CD14-positive monocyte (primary cell): Measurements from ENCODE around the gene HSF2BP. TPM values are rescaled to one million over a fixed set of nuclear protein-coding genes. Genes with fewer than 3 reads are reported as not detected.

Experiments
- DNase-seq, 3 donors: peaks; one replicate each; pipeline ENCODE4 v3.0.0-alpha.2; 2011 to 2022
- H2AFZ ChIP-seq: 2 replicates; pipeline ENCODE4 v1.6.0; 2012; ENCODE audit warnings: mild to moderate bottlenecking, low read depth, low read length, inconsistent platforms; ENCODE audit not compliant: insufficient read depth, poor library complexity, severe bottlenecking
- H3K27ac ChIP-seq, 2 donors: 1 replicate in 1 of 2; 2 replicates in 1 of 2; pipeline ENCODE4 v1.5.1; 2012 to 2013; ENCODE audit warnings: low read length in 2 of 2, control low read depth in 1 of 2, inconsistent platforms in 1 of 2, low read depth in 1 of 2, mild to moderate bottlenecking in 1 of 2
- H3K27me3 ChIP-seq, 2 donors: one replicate each; pipeline versions ENCODE4 v1.6.0 to v1.6.1; 2011 to 2013; ENCODE audit warnings: low read length in 2 of 2; ENCODE audit not compliant: control insufficient read depth in 2 of 2, insufficient read depth in 2 of 2
- H3K36me3 ChIP-seq, 2 donors: replicated peaks in 1 of 2; 1 replicate in 1 of 2; 2 replicates in 1 of 2; pipeline versions ENCODE4 v1.5.1 to v1.6.1; 2012 to 2013; ENCODE audit warnings: low read length in 2 of 2, control low read depth in 1 of 2, inconsistent platforms in 1 of 2, mild to moderate bottlenecking in 1 of 2; ENCODE audit not compliant: insufficient read depth in 2 of 2, control insufficient read depth in 1 of 2
- H3K4me1 ChIP-seq, 2 donors: 1 replicate in 1 of 2; 2 replicates in 1 of 2; pipeline versions ENCODE4 v1.5.1 to v1.6.1; 2012 to 2013; ENCODE audit warnings: low read length in 2 of 2, control low read depth in 1 of 2, inconsistent platforms in 1 of 2, mild to moderate bottlenecking in 1 of 2, moderate library complexity in 1 of 2; ENCODE audit not compliant: insufficient read depth in 2 of 2, control insufficient read depth in 1 of 2
- H3K4me2 ChIP-seq: replicated peaks from 2 replicates; pipeline ENCODE3; 2012; ENCODE audit warnings: low read length, moderate library complexity, mild to moderate bottlenecking; ENCODE audit not compliant: poor library complexity, severe bottlenecking; ENCODE audit errors: extremely low read depth
- H3K4me3 ChIP-seq, 3 experiments: fragments of 200-600 bp in 1 of 3; sonication (generic) in 1 of 3; replicated peaks in 1 of 3; 1 replicate in 2 of 3; 2 replicates in 1 of 3; pipeline ENCODE4 v1.5.1; 2011 to 2013; ENCODE audit warnings: low read length in 3 of 3, mild to moderate bottlenecking in 3 of 3, control low read depth in 2 of 3, low read depth in 2 of 3, inconsistent platforms in 1 of 3, moderate library complexity in 1 of 3
- H3K79me2 ChIP-seq: 2 replicates; pipeline ENCODE4 v1.6.0; 2012; ENCODE audit warnings: mild to moderate bottlenecking, control low read depth, inconsistent platforms, low read length, moderate library complexity; ENCODE audit not compliant: insufficient read depth
- H3K9ac ChIP-seq: 2 replicates; pipeline ENCODE4 v1.6.0; 2017; ENCODE audit warnings: low read length, mild to moderate bottlenecking; ENCODE audit not compliant: insufficient read depth, poor library complexity, severe bottlenecking
- H3K9me3 ChIP-seq, 2 donors: replicated peaks in 1 of 2; 1 replicate in 1 of 2; 2 replicates in 1 of 2; pipeline versions ENCODE4 v1.5.1 to v1.6.1; 2012 to 2013; ENCODE audit warnings: low read length in 2 of 2, control low read depth in 1 of 2; ENCODE audit not compliant: control insufficient read depth in 1 of 2, insufficient read depth in 1 of 2
- H4K20me1 ChIP-seq: 2 replicates; pipeline ENCODE4 v1.6.0; 2012; ENCODE audit warnings: mild to moderate bottlenecking, low read length, control low read depth, moderate library complexity; ENCODE audit not compliant: insufficient read depth
- H3K27ac Mint-ChIP-seq, 7 donors: one replicate each; pipeline ENCODE4 v1.8.0; 2020; ENCODE audit warnings: mild to moderate bottlenecking in 7 of 7, mixed read lengths in 7 of 7, moderate library complexity in 6 of 7, inconsistent platforms in 2 of 7
- H3K27me3 Mint-ChIP-seq, 3 donors: one replicate each; pipeline ENCODE4 v1.8.0; 2021 to 2022; ENCODE audit warnings: low read depth in 3 of 3, mild to moderate bottlenecking in 3 of 3, mixed read lengths in 3 of 3, moderate library complexity in 3 of 3, inconsistent platforms in 1 of 3
- H3K36me3 Mint-ChIP-seq, 2 donors: one replicate each; pipeline ENCODE4 v1.8.0; 2020; ENCODE audit warnings: mixed read lengths in 2 of 2, inconsistent platforms in 1 of 2, mild to moderate bottlenecking in 1 of 2
- H3K4me1 Mint-ChIP-seq: one replicate; pipeline ENCODE4 v1.8.0; 2020; ENCODE audit warnings: mild to moderate bottlenecking, mixed read lengths
- H3K4me3 Mint-ChIP-seq, 2 donors: one replicate each; pipeline ENCODE4 v1.8.0; 2020; ENCODE audit warnings: mild to moderate bottlenecking in 2 of 2, mixed read lengths in 2 of 2, moderate library complexity in 1 of 2
- H3K9me3 Mint-ChIP-seq, 7 donors: one replicate each; pipeline ENCODE4 v1.8.0; 2020 to 2022; ENCODE audit warnings: mixed read lengths in 7 of 7, mild to moderate bottlenecking in 6 of 7, moderate library complexity in 6 of 7, inconsistent platforms in 2 of 7
- CTCF ChIP-seq: fragments of 200-600 bp; IDR thresholded peaks from one replicate; pipeline ENCODE4 v1.8.0; 2022; ENCODE audit warnings: antibody characterized with exemption, mild to moderate bottlenecking
- WGBS: methylation state at CpG from one replicate; pipeline ENCODE4 v1.1.5; 2013; ENCODE audit warnings: missing lambda C conversion rate; ENCODE audit not compliant: insufficient coverage; 5-methylcytosine and 5-hydroxymethylcytosine counted together
- intact Hi-C, 2 donors: fragments of 100-400 bp; cut with micrococcal nuclease; formaldehyde crosslinking; loops; one replicate each; pipeline versions ENCODE4 v1.15.0 to v1.15.1; 2023
- polyA plus RNA-seq, 3 donors: library from polyadenylated mRNA; depleted of rRNA in 1 of 3; unstranded in 2 of 3; stranded (reverse) in 1 of 3; fragments of 300-500 nt in 2 of 3; fragments of >200 nt in 1 of 3; fragmentation: Illumina TruSeq in 2 of 3; gene quantifications; 1 replicate in 2 of 3; 2 replicates in 1 of 3; pipeline ENCODE4 v1.2.3, GENCODE V29; 2012 to 2021

The HSF2BP gene
- polyA plus RNA-seq, 3 donors, result 0.20 TPM; not detected in 2

DNA sequence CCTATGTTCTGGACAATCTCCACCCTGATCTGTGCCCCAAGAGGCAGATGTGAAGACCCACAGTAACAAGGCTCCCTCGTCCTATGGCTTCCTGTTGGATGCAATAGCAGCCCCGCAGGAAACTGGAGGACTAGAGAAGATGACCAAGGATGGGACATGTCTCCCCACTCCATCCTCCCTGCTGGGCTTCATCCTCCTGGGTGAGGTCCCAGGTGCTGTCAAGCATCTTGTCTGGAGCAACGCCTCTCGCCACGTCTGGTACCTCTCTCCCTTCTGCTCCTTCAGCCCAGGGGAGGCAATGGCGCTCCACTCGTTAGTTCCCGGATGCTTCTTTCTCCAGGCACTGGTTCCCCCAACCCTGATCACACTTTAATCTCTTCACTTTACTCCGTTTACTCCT is 11.1 kb downstream of the HSF2BP start:
- Mint-ChIP-seq H3K4me3 (no peak overlapping the region), H3K27ac (no peak overlapping the region), H3K27me3 (peaks cover 1 to 5% (median 4%) of the 10 kb centered on the region in 3 donors), H3K36me3 (no peaks in the 10 kb centered on the region), H3K9me3 (peaks cover 0 to 2% (median 0%) of the 10 kb centered on the region in 7 donors), H3K4me1 (peaks cover 20% of the 10 kb centered on the region)
- no peaks in the 10 kb centered on the region for H3K36me3 ChIP-seq
- H3K27ac ChIP-seq, result no peak overlapping the region
- WGBS, result 86% methylated on average over 9 of the region's 9 CpGs
- H3K4me1 ChIP-seq, result peaks cover 14 to 17% of the 10 kb centered on the region in 2 donors
- no peaks in the 10 kb centered on the region for H3K27me3 ChIP-seq
- no peak for TF ChIP-seq CTCF
- H3K4me2 ChIP-seq, result no peak overlapping the region
- H3K9me3 ChIP-seq, result no peaks in the 10 kb centered on the region
- no peak overlapping the region for H2AFZ ChIP-seq
- H4K20me1 ChIP-seq, result no peaks in the 10 kb centered on the region
- H3K9ac ChIP-seq, result no peak overlapping the region
- H3K79me2 ChIP-seq, result no peaks in the 10 kb centered on the region
- intact Hi-C loops, result loop anchor here in 1 of 2 donors (10.0 kb wide), 2 partner anchors 293 to 723 kb away; partner anchors contain the start of gene ERVH48-1
- DNase-seq, result no peak
- no peak overlapping the region for H3K4me3 ChIP-seq

GRCh38 chr21:43646550-43647260 is 12.6 kb downstream of the HSF2BP start:
- Histone ChIP-seq H3K27me3 (no peaks in the 10 kb centered on the region), H3K79me2 (no peaks in the 10 kb centered on the region), H3K9me3 (no peaks in the 10 kb centered on the region), H3K27ac (no peak overlapping the region), H4K20me1 (no peaks in the 10 kb centered on the region), H3K4me3 (no peak overlapping the region), H3K4me1 (peaks cover 14 to 17% of the 10 kb centered on the region in 2 donors), H3K9ac (no peak overlapping the region), H3K4me2 (peak overlapping the region; percentile 25), H3K36me3 (no peaks in the 10 kb centered on the region), H2AFZ (no peak overlapping the region)
- H3K4me3 Mint-ChIP-seq, result peak overlapping the region in 1 of 2 donors; percentile 28
- 100% methylated on average over 1 of the region's 7 CpGs for WGBS
- H3K4me1 Mint-ChIP-seq, result peaks cover 20% of the 10 kb centered on the region
- peak overlapping the region in 5 of 7 donors; percentile 70 to 88 (median 77) for H3K27ac Mint-ChIP-seq
- peak; percentile 82 to 89 (median 85) for DNase-seq
- intact Hi-C loops, result loop anchor here in 1 of 2 donors (10.0 kb wide), 2 partner anchors 292 to 722 kb away; partner anchors contain the start of gene ERVH48-1
- peaks cover 0 to 2% (median 0%) of the 10 kb centered on the region in 7 donors for H3K9me3 Mint-ChIP-seq
- H3K27me3 Mint-ChIP-seq, result peaks cover 1 to 4% (median 3%) of the 10 kb centered on the region in 3 donors
- peak; percentile 98 for TF ChIP-seq CTCF
- H3K36me3 Mint-ChIP-seq, result no peaks in the 10 kb centered on the region
